Measurements from ENCODE around the gene UBL4A. TPM values are rescaled to one million over a fixed set of nuclear protein-coding genes. Genes with fewer than 3 reads are reported as not detected.

UBL4A gene
- total RNA-seq, 1 donor from 2014 or later, result 58.4 TPM

- ATAC-seq (no peak), DNase-seq (ENCODE audit: missing footprints) (no peak)
- intact Hi-C loops (cut with DNase I), result no loop called here
Observed at GRCh38 chrX:154450312-154450711, 36.1 kb downstream of the UBL4A start.

- no peak for DNase-seq (ENCODE audit: missing footprints)
- intact Hi-C loops (cut with DNase I), result no loop called here
Observed at GRCh38 chrX:154449618-154450017, 36.8 kb downstream of the UBL4A start.

GRCh38 chrX:154448484-154448883 is 37.9 kb downstream of the UBL4A start:
- DNase-seq (ENCODE audit: missing footprints), result no peak
- intact Hi-C loops (cut with DNase I), result no loop called here
- no peak for ATAC-seq

More at GRCh38 chrX:154449618-154450017, 36.8 kb downstream of the UBL4A start:
- no peak for ATAC-seq

- DNase-seq (ENCODE audit: missing footprints) (no peak), ATAC-seq (no peak)
- intact Hi-C loops (cut with DNase I), result no loop called here
Observed at GRCh38 chrX:154446430-154446829, 40.0 kb downstream of the UBL4A start.

GRCh38 chrX:154445776-154446175 is 40.6 kb downstream of the UBL4A start:
- no peak for DNase-seq (ENCODE audit: missing footprints)
- intact Hi-C loops (cut with DNase I), result no loop called here
- ATAC-seq, result no peak

GRCh38 chrX:154444755-154445246 is 41.6 kb downstream of the UBL4A start:
- intact Hi-C loops (cut with DNase I), result loop anchor here (5.0 kb wide), 1 partner anchor 32 kb away; the partner anchor contains the start of gene LAGE3
- no peak for DNase-seq (ENCODE audit: missing footprints)
- ATAC-seq, result no peak

GRCh38 chrX:154443992-154444754 is 42.2 kb downstream of the UBL4A start, which contains the start of gene FAM50A:
TSS of gene FAM50A (plus strand) at chrX:154444141. CDS start at chrX:154444236, 95 bp downstream.
- DNase-seq (ENCODE audit: missing footprints), result peak; percentile 88
- ATAC-seq, result peak; percentile 86
- intact Hi-C loops (cut with DNase I), result loop anchor here (5.0 kb wide), 1 partner anchor 33 kb away; the partner anchor contains the start of gene LAGE3

GRCh38 chrX:154443479-154443910 is 42.9 kb downstream of the UBL4A start:
- peak; percentile 7 for ATAC-seq

GRCh38 chrX:154441984-154442707 is 44.3 kb downstream of the UBL4A start:
- ATAC-seq (no peak), DNase-seq (ENCODE audit: missing footprints) (no peak)
- intact Hi-C loops (cut with DNase I), result loop anchor here (5.0 kb wide), 1 partner anchor 35 kb away; the partner anchor contains the start of gene LAGE3

More at GRCh38 chrX:154443479-154443910, 42.9 kb downstream of the UBL4A start:
- no peak for DNase-seq (ENCODE audit: missing footprints)
- intact Hi-C loops (cut with DNase I), result loop anchor here (5.0 kb wide), 1 partner anchor 34 kb away; the partner anchor contains the start of gene LAGE3

GRCh38 chrX:154441564-154441963 is 44.9 kb downstream of the UBL4A start:
- intact Hi-C loops (cut with DNase I), result loop anchor here (5.0 kb wide), 1 partner anchor 36 kb away; the partner anchor contains the start of gene LAGE3
- ATAC-seq, result no peak
- DNase-seq (ENCODE audit: missing footprints), result no peak

GRCh38 chrX:154440623-154441357 is 45.6 kb downstream of the UBL4A start:
- intact Hi-C loops (cut with DNase I), result loop anchor here (5.0 kb wide), 1 partner anchor 37 kb away; the partner anchor contains the start of gene LAGE3

GRCh38 chrX:154439841-154440240 is 46.6 kb downstream of the UBL4A start:
- DNase-seq (ENCODE audit: missing footprints) (no peak), ATAC-seq (no peak)
- intact Hi-C loops (cut with DNase I), result loop anchor here (5.0 kb wide), 1 partner anchor 37 kb away; the partner anchor contains the start of gene LAGE3

More at GRCh38 chrX:154440623-154441357, 45.6 kb downstream of the UBL4A start:
- ATAC-seq, result no peak
- DNase-seq (ENCODE audit: missing footprints), result no peak

- ATAC-seq, result no peak
- no peak for DNase-seq (ENCODE audit: missing footprints)
- intact Hi-C loops (cut with DNase I), result no loop called here
Observed at GRCh38 chrX:154437971-154438893, 48.2 kb downstream of the UBL4A start.

- DNase-seq (ENCODE audit: missing footprints) (peak; percentile 87), ATAC-seq (peak; percentile 61)
- intact Hi-C loops (cut with DNase I), result no loop called here
Observed at GRCh38 chrX:154436983-154437752, 49.2 kb downstream of the UBL4A start, which contains the start of gene GDI1. TSS of gene GDI1 (plus strand) at chrX:154437154. CDS start at chrX:154437255, 101 bp downstream.

GRCh38 chrX:154436374-154436982 is 49.9 kb downstream of the UBL4A start:
- ATAC-seq (peak; percentile 42), DNase-seq (ENCODE audit: missing footprints) (no peak)
- intact Hi-C loops (cut with DNase I), result no loop called here

GRCh38 chrX:154435171-154435733 is 51.2 kb downstream of the UBL4A start:
- ATAC-seq (no peak), DNase-seq (ENCODE audit: missing footprints) (no peak)
- intact Hi-C loops (cut with DNase I), result no loop called here

All from Right ventricle myocardium inferior (tissue), 1 donor.